Activated T-cell treated with anti-CD3 and anti-CD28 coated beads, Interleukin-2, amount 50 U/mL, for 1 hour (primary cell): ENCODE results near the gene C3orf18.
"Not testable (repeated sequence)": the region's sequence is repeated elsewhere in the genome, so short reads cannot be mapped to it uniquely, and the experiment has no call there.

Experiments
- DNase-seq: peaks from one replicate; pipeline ENCODE4 v3.0.0-alpha.2; 2020

Gene C3orf18

DNA sequence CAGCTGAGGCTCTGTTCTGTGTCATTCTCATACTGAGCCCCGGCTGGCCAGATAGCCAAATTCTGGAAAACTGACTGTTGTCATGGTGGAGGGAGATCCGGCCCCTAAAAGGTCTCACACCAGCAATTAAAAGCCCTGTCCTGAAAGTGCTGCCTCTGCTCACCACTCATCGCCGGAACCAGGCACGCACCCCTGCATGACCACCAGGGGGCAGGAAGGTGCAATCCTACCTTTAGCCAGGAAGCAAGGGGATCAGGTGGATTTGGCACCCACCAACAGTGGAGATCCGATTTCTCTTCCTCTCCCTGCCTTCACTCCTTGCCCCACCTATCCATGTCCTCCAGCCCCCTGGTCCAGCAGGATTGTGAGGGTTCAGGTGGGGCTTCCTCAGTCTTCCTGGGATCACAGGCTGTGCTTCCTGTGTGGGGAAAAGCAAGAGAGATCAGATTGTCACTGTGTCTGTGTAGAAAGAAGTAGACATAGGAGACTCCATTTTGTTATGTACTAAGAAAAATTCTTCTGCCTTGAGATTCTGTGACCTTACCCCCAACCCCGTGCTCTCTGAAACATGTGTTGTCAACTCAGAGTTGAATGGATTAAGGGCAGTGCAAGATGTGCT lies 48.0 kb downstream of the C3orf18 start:
- DNase-seq = peak; percentile 75

DNA sequence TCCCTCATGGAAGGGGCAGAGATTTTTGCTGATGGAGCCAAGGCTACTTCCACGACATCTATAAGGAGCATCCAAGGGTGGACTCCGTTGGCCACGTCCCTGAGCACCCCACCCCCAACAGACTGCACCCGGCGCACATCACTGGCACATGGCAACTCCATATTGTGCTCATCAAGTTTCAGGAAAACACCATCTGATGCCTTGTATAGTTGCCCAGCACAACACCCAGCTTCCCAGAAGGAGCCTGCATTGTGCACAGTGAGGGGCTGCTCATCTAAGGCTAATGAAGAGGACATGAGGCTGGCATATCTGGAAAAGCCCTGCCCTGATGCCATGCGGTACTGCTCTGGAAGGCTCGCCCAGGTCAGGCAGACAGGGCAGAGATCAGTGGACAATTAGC lies 49.1 kb downstream of the C3orf18 start:
- DNase-seq = no peak

DNA sequence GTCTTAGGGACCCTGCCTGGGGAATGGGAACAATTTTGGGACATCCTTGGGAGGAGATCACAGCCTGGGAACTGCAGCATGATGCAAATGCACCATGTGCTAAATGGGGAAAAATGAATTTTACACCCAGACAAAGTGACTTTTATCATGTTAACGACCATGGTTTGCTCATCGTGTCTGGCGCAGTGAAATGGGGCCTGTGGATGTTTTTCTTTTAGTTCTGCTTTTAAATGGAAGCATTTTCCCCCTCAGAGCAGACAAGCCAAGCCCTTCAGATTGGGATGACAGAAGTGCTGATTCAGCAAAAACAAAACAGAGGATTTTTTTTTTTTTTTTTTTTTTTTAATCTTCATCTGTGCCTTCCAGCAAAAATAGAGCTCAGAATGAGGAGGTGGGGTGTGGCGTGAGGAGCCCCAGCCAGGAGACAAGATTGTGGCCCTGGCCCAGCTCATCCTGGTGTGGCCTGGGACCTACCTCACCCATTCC lies 49.8 kb downstream of the C3orf18 start:
- no peak for DNase-seq

DNA sequence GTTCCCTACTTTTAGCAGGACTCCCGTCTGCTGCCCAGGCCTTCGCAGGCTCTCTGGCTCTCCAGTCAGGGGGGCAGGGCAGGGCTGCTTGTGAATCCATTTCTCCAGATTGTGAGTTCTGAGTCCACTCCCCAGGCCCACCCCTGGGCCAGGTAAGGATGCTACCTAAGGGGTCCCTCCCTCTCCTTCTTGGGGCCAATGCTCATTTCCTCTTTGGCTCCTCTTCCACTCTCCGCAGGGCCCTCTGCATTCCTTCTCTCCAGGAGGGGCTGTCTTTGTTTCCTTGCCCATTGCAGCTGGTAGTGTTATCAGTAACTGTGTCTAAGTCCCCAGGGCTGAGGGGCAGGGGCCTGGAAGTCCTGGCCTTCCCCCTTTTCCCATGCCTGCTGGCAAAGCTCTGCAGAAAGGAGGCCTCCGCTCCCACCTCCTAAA lies 51.1 kb downstream of the C3orf18 start:
- no peak for DNase-seq

DNA sequence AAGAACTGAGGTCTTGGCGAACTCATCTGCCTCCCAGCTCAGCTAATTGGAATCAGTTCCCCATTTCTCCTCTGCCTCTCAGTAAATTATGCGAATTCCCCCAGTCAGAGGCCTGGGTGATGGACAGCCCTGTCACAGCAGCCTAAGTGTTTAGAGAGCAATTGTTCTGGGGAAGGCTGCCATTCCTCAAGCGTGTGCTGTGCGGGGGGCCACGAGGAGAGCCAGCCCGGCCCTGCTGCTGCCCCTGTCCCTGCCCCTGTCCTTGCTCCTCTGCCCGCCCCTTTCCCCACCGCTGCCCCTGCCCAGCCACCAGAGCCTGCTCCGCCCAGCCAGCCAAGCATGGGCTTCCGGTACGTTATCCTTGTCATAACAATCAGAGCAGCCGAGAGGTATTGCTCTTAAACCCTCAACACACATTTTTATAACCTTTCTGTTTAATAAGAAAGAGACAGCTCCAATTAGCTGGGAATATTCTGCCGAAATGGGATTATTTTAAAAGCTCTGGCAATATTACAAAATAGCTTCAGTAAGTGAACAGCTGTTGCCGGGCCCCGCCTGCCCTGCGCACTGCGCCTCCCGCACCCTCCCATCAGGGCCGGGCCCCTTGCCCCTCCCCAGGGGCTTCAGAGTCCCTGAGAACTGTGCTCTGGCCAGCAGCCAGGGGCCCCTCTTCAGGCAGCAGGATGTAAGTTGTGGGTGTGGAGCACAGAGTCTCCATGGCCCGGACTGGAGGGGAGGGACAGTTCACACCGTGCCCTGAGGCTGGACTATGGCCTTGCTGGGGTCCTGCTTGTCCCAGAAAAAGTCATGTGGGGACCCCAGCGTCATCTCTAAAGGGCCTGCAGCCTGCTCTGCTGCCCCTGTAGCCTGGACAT lies 51.7 kb downstream of the C3orf18 start:
- no peak for DNase-seq

DNA sequence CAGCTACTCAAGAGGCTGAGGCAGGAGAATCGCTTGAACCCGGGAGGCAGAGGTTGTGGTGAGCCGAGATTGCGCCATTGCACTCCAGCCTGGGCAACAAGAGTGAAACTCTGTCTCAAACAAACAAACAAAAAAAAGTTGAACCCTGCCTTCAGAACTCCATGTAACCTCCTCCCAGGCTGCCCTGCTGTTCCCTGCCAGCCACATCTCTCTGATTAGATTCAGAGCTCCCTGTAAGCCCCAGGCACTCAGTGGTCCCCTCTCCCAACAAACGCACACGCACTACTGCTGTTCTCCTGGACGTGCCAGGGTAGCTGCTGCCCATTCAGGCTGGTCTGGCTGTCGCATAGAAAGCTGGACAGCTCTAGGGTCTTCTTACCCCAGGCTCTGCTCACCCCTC lies 54.6 kb downstream of the C3orf18 start:
- DNase-seq = not testable (repeated sequence)

DNA sequence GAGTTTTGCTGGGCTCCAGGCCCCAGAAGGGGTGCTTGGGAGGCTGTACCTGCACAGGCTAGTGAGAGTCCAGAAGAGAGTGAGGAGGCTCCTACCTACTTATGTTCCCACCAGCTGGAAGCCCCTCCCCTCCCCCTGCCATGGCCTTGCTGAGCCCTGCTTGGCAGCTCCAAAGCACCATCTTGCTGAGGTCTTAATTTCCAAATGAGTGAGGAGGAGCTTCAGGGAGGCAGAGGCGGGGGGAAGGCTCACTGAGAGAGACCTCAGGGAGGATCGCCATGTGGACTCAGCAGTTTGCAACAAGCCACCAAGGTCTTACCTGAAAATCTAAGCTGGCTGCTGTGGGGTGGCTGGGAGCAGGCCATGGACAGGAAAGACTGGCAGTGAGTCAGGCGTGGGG lies 55.4 kb downstream of the C3orf18 start:
- DNase-seq = no peak

DNA sequence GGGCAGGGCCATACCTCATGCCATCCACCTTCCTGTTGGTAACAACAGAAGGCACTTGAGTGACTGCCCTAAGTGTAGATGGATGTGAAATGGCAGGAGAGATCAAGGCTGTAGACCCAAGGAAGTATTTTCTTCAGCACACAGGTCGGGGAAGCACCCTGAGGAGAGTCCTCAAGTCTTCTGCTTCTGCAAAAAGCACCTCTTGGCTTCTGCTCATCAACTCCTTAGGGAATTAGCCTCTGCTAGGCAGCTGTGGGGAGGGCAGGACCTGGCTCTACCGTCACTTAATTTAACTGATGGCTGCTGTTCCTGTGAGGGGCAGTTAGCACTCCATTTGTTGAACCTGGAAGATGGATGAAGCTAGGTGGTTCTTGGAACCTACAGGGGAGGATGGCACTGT lies 57.2 kb downstream of the C3orf18 start:
- DNase-seq = no peak

DNA sequence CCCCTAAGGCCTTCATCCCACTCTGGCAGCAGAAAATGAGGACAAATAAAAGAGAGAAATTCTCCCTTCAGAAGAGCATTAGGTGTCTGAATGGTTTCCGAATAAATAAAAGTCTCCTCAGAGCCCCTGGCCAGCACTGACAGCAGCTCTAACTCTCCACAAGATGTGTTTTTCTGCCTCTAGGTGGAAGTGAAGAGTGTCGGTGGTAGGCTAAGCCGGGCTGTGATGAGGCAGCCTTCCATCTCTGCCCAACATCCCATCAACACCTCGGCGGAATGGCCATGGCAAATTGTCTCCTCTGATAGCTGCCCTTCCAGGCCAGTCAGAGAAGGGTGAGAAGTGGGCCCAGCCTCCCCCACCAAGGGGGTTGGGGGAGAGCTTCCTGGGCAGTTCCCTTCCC lies 57.8 kb downstream of the C3orf18 start:
- DNase-seq = no peak

DNA sequence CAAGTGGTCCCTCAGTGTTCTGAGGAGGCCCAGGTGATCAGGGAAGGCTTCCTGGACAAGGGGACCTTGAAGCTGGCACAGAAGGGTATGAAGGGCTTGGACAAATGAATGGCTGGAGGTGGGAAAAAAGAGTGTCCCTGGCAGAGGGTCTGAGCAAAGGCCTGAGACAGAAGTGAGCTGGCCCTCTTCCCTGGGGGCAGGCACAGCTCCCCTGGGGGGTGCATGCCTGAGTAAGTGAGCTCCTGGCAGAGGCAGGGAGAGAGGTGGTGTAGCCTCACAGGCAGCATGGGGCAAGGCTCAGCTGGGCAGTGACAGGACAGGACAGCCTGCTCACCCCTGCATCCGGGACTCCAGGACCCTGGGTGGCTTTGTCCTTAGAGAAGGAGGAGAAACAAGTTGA lies 58.7 kb downstream of the C3orf18 start:
- DNase-seq = no peak
